HG03066 (cell line): ENCODE measurements around the gene MAP7D3.

Experiments used
- ATAC-seq: cut with Tn5 transposase; IDR thresholded peaks from one replicate; pipeline ENCODE4 v1.9.1; 2021; ENCODE audit warnings: low read depth; ENCODE audit not compliant: unreplicated experiment

MAP7D3 gene

DNA sequence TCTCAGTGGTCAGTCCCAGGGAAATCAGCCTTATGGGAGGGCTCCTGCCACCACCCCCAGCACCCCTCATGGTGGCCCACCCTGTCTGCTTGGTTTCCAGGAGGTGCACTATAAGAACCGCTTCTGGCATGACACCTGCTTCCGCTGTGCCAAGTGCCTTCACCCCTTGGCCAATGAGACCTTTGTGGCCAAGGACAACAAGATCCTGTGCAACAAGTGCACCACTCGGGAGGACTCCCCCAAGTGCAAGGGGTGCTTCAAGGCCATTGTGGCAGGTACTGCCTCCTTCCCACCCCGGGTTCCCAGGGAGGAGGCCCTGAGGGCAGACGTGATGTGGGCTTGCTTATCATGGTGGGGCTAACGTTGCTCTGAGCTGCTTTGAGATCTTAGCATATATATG, 44.3 kb downstream of the MAP7D3 start:
- no peak for ATAC-seq

DNA sequence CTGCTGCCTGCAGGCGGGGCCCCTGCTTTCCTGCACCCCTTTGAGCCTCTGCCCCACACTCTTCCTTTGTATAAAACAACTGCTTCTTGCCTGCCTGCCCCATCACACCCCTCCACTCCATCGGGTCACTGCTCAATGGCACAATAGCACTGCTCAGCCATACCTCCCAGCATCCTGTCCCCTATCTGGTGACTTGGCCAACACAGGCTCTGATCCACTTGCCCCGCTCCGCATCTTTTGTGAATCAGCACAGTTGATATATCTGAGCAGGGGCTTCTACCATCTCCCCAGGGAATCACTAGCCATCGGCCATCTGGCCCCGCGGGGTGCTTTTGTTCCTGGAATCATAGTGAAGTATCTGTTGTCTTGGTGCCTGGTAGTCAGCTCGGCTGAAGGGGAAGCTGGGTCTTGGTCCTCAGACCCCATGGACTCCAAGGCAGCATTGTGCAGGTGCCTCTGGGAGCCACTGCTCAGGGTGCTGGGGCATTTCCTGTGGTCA, 45.3 kb downstream of the MAP7D3 start:
- no peak for ATAC-seq

GRCh38 chrX:136204571-136204970, 46.6 kb downstream of the MAP7D3 start:
- ATAC-seq, result no peak

- no peak for ATAC-seq
Measured at GRCh38 chrX:136203951-136204350, 47.2 kb downstream of the MAP7D3 start.

- ATAC-seq, result no peak
Measured at GRCh38 chrX:136203438-136203837, 47.8 kb downstream of the MAP7D3 start.

- no peak for ATAC-seq
Measured at GRCh38 chrX:136202889-136203288, 48.3 kb downstream of the MAP7D3 start.

- no peak for ATAC-seq
Measured at GRCh38 chrX:136201601-136202000, 49.6 kb downstream of the MAP7D3 start.

GRCh38 chrX:136200466-136200865, 50.7 kb downstream of the MAP7D3 start:
- no peak for ATAC-seq

GRCh38 chrX:136199365-136199764, 51.8 kb downstream of the MAP7D3 start:
- ATAC-seq, result no peak

DNA sequence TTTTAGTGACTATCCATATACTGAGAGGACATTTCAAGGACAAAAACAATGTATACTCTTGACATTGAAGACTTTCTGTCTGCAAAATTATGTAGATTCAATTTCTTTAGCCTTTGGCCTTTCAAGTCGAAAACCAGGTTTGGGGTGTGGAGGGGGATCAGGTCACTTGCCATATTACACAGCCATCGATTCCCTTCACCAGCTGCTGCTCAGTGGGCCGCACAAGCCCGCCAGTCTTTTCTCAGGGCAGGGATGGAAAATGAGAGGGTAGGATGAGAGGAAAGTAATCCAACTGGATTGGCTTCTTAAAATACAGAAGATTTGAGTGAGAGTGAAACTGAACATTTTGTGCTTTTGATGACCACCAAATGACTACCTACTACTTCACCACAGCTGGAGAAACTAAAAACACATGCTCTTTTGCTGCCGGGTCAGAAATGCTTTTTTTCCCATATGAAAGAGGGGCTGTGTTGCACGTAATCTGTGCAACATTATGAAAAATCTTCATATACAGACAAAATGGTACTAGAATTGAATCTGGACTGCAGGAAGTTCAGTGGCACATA, 52.4 kb downstream of the MAP7D3 start:
- ATAC-seq, result no peak

DNA sequence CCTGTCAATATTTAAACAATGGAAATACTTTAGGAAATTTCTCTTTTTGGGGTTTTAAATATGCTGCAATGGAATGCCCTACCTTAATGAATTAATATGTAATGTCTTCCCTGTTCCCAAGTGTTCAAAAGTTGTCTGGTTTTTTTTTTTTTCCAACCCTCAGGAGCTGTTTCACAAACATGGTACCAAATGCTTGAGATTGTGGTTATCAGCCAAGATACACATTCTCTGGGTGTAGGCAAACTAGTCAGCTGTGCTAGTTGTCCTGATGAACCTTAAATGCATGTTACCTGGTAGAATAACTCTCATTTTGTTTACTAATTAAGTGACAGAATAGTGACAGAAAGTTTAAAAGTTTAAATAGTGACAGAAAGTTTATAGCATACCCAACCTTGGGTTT, 53.2 kb downstream of the MAP7D3 start:
- ATAC-seq, result no peak

GRCh38 chrX:136196691-136197155, 54.5 kb downstream of the MAP7D3 start:
- ATAC-seq, result no peak

DNA sequence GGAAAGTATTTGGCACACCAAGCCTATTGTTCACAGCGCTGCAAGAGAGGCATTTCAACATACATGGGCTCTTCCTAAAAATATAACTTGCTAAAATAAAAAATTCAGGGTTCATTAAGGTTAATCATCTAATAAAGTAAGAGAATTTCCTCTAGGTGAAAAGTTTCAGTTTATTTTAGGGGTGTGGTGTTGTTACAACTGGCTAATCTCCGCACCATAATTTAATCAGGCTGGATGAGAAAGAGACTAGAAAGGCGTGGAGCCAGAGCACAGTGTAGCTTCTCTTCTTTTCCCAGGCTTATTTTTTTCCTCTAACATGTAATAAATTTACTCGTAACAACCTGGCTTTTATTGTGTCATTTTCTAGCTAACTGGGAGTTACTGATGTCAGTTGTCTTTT, 56.0 kb downstream of the MAP7D3 start:
- ATAC-seq, result no peak

DNA sequence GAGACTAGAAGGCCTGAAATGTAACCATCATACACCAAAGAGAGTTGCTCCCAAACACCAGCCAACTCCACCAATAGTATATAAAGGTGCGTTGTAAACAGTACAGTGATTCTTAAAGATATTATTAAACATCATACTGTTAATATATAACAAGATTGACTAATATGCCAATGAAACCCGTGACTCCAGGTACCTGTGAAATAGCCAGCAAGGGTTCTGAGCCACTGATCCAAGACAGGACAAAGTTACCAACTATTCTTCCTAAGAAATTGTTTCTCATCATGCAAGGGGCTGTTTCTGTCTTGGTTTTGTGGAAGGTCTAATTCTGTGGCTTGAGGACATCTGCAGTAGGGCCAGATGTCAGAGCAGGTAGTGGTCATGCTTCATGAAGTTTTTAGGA, 56.7 kb downstream of the MAP7D3 start:
- ATAC-seq, result no peak

GRCh38 chrX:136193771-136194170, 57.4 kb downstream of the MAP7D3 start:
- no peak for ATAC-seq

- ATAC-seq, result no peak
Measured at GRCh38 chrX:136192839-136193414, 58.3 kb downstream of the MAP7D3 start.

GRCh38 chrX:136192135-136192534, 59.1 kb downstream of the MAP7D3 start:
- no peak for ATAC-seq

DNA sequence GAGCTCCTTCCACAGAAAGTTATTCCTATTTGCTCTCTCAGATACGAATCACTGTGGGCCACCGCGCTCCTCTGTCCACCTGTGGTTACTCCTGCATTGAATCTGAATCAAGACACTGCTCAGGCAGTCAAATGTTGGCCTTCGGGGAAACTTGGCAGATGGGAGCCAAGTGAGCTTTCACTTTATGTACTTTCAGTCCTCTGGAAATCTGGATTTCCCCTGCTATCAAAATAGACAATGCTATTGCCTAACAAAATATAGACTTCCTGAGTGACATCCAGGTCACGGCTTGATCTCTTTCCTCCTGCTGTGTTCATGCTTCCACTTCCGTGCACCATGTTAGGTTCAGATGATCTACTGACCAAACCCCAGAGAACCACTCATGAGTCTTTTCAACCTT, 60.0 kb downstream of the MAP7D3 start:
- no peak for ATAC-seq

GRCh38 chrX:136190038-136190713, 61.0 kb downstream of the MAP7D3 start:
- no peak for ATAC-seq

GRCh38 chrX:136189222-136189621, 62.0 kb downstream of the MAP7D3 start:
- no peak for ATAC-seq

DNA sequence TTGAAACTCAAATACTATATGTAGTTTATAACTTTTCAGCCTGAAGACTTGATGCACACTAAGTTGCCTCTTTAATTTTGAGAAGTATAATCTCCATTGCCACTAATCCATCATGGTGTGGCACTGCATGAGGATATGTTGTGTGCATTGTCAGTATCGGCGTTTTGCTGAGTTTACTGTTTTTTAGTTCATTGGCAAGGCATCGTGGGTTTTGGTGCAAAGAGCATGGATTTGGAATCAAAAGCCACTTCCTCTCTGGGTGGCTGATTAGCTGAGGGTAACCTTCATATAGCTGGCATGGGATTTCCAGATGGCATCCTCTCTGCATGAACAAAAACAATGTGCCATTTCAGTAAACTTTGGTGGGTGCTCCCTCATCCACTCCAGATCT, 65.2 kb downstream of the MAP7D3 start:
- ATAC-seq, result no peak

GRCh38 chrX:136185401-136186022, 65.7 kb downstream of the MAP7D3 start:
- no peak for ATAC-seq
